Measurements from ENCODE around the gene ALPL.

The ALPL gene

DNA sequence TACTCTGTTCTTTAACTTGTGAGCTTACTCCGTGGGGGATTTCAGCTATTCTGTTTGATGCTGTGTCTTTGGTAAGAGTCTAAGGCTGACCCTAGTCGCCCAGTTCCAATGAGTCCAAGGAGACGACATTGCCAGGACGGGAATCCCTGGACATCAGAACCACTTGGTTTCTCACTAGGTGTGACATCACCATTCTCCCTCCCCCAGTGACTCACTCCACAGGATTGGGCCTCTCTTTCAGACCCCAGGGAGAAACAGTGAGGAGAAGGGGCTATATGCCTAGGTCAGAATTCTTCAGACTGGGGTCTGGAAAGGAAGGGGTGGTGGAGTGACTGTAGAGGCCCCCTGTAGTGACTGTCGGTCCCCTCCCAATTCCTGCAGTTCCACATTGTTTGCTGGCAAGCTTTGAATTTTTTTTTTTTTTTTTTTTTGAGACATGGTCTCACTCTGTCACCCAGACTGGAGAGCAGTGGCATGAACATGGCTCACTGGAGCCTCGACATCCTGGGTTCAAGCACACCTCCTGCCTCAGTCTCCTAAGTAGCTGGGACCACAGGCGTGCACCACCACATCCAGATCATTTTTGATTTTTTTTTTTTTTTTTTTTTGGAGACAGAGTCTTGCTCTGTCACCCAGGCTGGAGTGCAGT is 21.3 kb downstream of the ALPL start:
- no peak for DNase-seq (ENCODE audit: low spot score)

DNA sequence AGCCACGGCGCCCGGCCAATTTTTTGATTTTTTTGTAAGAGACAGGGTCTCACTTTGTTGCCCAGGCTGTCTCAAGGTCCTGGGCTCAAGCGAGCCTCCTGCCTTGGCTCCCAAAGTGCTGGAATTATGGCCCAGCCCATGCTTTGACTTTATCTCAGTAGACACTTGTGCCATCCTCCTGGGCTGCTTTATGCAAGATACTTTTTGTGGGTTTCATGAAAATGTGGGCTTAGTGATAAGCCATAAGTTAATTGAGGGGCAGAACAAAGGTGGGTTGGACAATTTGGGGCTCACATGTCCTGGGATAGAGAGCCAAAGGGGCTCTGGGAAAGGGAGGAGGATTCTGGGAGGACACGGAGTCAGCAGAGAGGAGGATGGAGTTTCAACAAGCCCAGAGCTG is 22.0 kb downstream of the ALPL start:
- no peak for DNase-seq (ENCODE audit: low spot score)

DNA sequence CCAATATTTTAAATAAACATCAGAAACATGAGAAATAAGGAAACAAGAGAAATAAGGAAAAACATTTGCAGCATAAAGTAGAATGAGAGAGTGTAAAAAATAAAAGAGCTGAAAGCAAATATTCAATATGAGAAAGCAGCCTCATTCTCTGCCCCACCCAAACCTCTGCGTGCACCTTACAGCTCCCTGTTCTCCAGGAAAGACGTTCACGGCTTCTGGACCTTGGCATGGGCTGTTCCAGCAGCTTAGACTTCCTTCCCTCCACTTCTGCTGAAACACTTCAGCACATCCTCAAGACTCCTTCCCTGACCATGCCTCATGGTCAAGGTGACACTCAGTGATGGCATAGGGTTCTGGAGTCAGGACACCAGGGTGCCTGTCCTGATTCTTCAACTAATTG is 23.3 kb downstream of the ALPL start:
- no peak for DNase-seq (ENCODE audit: low spot score)

DNA sequence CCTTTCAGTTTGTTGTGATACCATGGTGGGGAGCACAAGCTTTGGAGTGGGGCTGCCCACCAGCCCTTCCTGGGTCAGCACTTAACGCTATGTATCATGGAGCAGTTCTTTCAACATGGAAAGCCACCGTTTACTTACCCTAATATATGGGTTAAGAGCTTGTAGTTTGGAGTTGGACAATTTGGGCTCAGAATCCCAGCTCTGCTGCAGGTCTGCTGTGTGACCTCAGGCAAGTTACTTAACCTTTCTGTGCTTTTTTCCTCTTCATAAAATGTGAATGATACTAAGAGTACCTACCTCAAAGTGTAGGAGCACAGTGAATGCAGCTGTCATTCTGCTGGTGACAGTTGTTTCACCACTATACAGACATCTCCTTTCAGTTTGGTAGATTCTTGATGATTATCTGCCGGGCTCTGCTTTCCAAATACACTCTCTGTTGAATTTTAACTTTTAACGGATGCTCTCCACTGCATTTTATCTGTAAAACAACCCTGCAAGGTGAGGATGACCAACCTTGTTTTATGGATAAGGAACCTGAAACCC is 23.8 kb downstream of the ALPL start:
- DNase-seq (ENCODE audit: low spot score), result no peak

DNA sequence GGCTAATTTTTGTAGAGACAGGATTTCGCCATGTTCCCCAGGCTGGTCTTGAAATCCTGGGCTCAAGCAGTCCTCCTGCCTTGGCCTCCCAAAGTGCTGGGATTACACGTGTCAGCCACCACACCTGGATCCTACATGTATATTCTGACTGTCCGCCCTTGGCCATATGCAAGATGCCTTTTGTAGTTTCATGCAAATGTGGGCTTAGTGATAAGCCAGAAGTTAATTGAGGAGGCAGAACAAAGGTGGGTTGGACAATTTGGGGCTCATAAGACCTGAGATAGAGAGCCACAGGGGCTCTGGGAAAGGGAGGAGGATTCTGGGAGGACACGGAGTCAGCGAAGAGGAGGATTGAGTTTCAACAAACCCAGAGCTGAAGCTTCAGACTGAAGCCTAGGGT is 24.9 kb downstream of the ALPL start:
- no peak for DNase-seq (ENCODE audit: low spot score)

DNA sequence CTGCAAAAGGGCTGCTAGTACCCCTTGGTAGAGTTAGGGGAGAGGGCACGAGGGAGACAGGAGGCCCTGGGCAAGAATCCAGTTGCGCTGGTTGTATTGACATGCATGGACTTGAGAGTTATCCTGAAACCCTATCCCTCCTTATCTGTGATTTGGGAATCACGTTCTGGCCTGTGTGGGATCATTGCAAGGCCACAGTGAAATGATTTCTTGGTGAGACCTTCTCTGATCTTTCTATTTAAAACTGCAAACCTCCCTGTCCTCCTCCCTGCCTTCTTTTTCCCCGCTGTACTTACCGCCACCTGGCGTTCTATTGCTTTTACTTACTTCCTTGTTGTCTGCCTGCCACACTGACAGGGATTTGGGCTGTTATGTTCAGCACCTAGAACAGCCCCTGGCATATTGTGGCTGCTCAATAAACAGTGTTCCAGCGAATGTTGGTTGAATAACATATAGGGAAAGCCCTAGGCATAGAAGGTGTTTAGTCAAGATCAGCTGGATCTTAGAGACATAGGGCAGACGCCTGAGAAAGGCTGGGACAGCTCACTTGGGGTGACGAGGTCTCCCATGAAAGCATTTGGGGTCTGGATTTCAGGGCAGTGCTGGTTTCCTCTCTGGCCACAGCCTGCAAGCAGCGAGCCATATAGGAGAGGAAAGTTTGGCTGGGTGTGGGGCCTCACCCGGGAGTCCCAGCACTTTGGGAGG is 25.6 kb downstream of the ALPL start:
- DNase-seq (ENCODE audit: low spot score), result peak; percentile 68

DNA sequence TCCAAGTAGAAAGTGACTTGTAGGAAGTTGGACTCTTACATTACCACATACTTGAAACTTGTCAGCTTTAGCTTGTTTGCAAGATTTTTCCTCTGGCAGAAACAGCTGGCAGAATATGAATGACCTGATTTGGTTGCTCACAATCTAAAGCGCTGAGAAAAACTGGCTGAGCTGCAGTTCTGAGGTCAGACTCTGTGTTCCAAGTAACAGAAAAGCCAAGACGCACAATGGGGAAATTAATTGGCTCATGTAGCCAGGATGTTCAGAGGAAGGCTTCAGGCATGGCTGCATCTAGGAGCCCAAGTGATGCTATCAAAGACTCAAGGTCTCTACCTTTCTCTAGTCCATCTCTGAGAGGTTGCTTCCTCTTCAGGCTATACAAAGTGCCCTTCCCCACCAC is 27.0 kb downstream of the ALPL start:
- no peak for DNase-seq (ENCODE audit: low spot score)

DNA sequence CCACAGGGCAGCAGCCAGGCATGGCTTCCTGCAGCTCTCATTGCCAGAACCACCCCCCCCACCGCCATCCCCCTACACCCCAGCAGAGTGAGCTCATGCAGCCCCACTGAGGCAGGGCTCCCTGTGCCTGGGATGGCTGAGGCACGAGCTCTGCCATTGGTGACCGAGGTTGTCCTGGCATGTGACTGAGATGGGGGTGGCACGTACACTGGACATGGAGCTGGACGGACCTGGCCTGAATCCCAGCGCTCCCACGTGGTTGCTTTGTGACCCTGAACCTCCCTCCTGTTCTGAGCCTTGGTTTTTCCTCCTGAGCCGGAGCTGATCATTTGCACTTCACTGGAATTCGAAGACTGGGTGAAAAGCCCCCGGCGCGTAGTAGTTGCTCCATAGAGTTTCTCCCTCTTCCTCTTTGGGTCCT is 28.3 kb downstream of the ALPL start:
- DNase-seq (ENCODE audit: low spot score), result peak; percentile 17

DNA sequence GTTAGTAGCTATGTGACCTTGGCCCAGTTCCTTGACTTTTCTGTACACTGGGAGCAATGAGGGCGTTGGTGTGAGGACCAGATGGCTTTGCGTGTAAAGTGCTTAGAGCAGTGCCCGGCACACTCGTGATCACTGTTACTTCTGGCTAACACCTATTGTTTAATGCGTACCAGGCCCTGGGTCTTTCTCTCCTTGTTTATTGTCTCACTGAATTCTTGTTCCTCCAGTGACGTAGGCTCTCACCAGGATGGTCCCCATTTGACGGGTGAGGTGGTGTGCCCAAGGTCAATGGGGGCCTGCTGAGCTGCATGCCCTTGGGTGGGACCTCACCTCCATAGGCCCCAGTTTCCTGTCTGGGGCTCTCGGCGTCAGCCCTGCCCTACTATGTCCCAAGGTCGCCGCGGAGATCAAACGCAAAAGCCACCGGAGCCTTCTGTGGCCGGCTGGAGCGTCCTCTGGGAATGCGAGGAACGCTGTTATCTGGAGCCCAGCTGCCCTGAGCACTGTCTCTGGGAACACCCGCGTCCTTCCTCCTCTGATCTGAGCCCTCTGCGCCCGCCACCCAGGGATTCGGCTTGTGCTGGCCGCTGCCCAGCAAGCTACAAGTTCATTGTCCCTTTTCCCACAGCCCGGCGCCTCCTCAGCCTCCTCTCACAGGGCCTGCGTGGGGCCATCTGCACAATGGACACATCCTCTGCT is 28.9 kb downstream of the ALPL start:
- DNase-seq (ENCODE audit: low spot score), result no peak

DNA sequence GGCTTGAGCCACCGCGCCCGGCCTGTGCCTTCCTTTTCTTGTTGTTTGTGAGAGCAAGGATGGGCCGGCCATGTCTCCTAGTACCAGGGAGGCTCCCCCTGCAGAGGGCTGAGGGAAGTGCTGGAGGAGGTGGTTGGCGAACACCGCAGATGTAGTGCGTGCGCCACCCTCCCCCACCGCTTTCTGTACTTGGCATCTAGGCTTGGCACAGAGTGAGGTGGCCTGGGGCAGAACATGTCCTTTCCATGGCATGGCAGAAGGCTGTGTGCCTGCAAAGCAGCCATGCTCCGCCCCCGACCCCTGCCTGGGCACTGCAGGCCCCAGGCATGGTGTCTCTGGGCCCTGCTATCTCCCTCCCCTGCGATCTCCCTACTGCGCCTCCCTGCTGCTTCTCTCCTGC is 30.7 kb downstream of the ALPL start:
- peak; percentile 26 for DNase-seq (ENCODE audit: low spot score)

DNA sequence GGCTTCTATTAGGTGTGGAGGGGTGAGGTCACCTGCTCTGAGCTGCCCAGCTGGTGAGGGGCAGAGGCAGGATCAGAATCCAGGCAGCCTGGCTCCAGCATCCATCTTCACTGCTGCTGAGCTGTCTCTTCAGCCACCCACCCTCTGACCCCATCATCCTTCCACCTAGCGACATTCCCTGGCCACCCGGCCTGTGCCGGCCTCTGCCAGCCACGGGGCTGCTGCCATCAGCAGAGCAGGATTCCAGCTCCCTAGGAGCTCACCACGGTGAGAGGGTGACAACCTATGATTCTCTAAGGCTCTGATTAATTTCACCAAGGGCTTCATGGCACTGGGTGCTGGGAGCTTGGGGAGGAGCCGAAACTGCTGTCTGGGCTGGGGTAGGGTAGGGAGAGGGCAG is 32.1 kb downstream of the ALPL start:
- no peak for DNase-seq (ENCODE audit: low spot score)

DNA sequence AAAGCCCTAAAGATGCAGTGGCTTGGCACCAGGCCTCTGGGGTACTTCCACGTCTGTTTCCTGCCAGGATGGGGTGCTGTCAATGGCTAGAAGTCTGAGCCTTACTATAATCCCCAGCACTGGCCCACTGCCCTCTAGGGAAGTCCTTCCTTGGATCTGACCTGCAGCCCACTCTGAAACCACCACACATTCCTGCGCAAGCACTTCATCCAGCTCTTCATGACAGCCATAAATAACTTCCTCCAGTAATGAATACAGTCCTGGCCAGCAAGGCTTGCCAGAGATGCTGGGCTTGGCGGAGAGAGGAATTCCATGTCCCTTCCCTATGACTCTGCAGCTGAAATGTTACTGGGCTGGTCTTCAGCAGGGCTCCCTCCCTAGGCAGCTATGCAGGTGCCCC is 32.6 kb downstream of the ALPL start:
- peak; percentile 44 for DNase-seq (ENCODE audit: low spot score)

DNA sequence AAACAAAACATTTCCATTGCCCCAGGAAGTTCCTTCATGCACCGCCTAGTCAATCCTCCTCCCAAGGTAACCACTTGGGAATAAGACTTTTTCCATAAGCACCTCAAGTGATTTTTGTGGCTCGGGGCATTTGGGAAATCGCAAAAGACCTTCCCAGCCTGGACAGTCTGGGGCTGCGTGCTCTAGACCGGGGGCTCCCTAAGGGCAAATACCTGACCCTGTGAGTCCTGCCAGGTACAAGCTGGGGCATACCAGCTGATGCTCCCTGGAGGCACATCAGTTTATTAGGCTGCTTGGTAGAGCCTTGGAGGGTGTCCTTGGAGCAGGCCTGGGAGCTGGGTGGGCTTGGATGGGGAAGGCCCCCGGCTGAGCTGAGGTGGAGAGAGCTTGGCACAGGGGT is 34.4 kb downstream of the ALPL start:
- peak; percentile 35 for DNase-seq (ENCODE audit: low spot score)

DNA sequence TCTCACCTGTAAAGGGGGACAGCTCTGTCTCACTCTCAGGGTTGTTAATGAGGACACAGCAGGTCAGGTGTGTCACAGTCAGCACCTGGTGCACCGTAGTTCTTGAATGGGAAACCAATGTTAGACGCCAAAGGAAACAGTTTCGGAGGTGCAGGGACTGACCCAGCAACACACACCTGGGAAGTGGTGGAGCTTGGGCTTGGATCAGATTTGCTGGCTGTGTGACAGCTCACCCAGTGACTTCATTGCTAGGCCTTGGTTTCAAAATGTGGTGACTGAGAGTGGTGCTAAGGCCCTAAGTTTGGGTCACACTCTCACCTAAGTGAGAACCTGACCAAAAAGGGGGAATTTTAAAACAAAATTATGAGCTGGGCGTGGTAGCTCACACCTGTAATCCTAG is 34.9 kb downstream of the ALPL start:
- DNase-seq (ENCODE audit: low spot score), result no peak

DNA sequence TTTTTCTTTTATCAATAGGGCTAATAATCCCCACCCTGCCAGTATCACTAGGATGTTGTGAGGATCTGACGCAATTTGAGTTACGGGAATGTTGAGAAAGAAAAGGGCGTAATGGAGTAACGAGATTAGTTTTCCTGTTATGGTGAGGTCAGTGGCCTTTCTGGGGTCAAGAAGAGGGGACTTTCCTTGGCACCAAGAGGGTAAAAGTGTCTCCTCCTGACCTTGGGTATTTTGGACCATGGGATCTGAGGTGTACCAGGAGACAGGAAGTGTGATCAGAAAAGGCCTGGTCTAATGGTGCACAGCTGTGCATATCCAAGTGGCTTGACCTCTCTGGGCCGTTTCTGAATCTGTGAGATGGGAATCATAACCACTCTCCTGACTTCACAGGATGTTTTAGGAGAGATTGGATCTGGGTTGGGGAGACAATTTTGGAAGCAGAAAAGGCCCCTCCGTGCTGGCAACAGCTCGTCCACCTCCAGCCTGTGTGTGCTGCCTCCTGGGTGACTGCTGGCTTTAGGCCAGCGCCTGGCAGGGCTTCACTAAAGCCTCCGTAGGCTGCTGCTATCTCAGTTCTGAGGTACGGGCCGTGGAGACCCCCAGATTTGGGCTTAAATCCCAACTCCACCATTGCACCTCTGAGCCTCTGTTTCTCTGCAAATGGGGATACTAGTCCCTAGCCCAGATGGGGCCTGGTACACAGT is 37.1 kb downstream of the ALPL start:
- no peak for DNase-seq (ENCODE audit: low spot score)

DNA sequence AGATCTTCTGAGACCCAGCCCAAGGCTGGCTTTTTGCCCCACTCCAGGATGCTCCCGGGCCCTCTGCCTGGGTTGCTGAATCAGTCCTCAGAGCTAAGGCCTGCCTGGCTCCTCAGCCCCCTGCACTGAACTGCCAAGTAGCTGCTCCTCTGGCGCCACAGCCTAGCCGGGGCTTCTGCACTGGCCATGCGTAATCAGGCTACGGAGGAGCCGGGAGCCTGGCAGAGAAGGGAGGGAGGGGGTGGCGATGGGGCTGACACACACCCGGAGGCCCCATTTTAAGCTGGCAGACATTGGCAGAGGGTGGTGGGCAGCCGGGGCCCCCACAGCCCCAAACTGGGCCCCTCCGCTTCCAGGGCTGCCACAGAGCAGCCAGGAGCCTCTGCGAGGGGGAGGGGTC is 38.7 kb downstream of the ALPL start:
- DNase-seq (ENCODE audit: low spot score), result no peak

DNA sequence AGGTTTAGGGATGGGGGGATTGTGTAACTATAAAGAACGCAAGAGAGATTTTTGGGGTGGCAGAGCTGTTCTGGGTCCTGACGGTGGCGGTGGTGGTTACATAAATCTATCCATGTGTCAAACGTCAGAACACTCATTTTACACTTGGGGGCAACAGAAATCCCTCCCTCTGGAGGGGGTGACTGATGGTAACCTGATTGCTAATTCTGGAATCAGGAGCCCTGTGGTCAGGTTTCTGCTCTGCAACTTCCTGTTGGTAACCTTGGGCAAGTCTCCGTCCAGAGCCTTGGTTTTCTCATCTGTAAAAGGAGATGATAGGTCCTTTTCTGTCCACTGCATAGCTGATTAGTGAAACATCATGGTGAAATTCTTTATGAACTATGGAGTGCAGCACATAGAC is 40.9 kb downstream of the ALPL start:
- peak; percentile 45 for DNase-seq (ENCODE audit: low spot score)

DNA sequence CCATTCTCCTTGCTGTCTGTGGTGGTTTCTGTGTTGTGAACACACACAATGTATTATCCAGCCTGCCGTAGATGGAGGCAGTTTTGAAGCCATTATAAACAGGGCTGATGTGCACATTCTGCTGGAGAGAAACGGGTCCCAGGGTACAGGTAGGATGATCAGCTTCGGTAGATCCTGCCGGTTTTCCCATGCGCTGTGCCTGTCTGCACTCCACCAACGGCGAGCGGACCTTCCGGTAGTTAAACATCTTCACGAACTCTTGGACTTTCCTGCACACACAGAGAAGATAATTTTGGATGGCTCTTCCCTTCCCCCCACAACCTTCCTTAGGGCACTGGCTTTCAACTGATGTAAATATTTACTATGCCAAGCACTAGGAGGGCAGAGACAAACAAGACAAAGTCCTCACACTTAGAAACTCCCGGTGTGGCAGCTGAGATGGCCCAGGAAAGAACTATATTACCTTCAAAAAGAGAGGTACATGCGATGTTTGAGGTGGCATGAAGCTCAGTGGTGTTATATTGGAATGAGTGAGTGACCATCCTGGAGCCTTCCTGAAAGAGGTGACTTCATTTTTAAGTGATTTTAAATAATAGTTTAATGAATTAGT is 41.7 kb downstream of the ALPL start:
- no peak for DNase-seq (ENCODE audit: low spot score)

DNA sequence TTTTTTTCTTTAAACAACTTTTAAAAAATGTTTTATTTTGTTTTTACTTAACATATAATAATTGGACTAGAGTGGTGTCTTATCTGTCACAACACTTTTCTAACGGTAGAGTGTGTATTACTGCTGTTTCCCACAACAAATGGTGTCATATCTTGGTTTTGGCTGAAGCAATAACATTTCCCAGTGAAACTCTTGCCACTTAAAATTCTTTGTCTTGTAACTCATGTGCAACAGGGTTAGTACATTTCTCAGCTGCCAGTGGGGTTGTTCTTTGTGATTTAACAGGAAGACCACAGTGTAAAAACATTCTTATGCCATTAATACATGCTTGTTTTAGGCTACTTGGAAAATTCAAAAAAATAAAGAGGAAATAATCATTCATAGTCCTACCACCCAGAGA is 43.5 kb downstream of the ALPL start:
- DNase-seq (ENCODE audit: low spot score), result peak; percentile 71

DNA sequence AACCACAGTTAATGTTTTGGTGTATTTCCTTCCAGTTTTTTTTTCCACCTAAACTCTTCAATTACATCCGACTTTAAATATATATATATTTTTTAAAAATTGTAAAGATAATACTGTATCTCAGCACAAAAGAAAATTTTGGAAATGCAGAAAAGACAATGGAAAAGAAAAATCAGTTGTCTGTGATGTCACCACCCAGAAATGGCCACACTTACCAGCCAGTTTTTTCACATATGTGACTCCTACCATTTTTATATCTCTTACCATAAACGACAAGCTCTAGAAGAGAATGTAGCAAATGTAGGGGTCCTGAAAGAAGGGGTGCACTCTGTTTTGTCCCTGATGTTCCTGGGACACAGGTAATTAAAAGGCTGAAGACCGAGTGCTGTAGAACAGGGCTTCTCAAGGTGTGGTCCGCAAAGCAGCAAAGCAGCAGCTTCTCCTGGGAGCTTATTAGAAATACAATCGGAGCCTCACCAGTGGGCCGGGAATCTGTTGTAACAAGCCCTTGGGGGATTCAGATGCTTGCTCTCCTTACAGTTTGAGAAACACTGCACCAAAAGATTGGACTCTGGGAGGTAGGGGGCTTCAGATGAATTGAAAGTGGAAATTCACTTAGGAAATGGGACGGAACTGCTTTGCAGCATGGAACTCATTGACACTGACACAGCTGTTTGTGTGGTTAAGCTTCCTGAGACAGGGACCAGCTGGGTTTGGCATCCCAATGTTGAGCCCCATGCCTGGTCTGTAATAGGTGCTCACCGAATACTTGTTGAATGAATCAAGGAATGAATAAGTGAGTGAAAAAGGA is 44.1 kb downstream of the ALPL start:
- DNase-seq (ENCODE audit: low spot score), result peak; percentile 48

Data from kidney tubule cell (primary cell).